Ecto neural progenitor cell (in vitro differentiated cells): ENCODE measurements around the gene NMB.
A peak's percentile ranks its signal among the peaks of the same experiment; 100 is the strongest.
"Not testable (repeated sequence)": the region's sequence is repeated elsewhere in the genome, so short reads cannot be mapped to it uniquely, and the experiment has no call there.

Source experiments
- DNase-seq: peaks from one replicate; pipeline ENCODE4 v3.0.0-alpha.2; 2018; ENCODE audit warnings: low spot score

NMB gene, protein sequence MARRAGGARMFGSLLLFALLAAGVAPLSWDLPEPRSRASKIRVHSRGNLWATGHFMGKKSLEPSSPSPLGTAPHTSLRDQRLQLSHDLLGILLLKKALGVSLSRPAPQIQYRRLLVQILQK

DNA sequence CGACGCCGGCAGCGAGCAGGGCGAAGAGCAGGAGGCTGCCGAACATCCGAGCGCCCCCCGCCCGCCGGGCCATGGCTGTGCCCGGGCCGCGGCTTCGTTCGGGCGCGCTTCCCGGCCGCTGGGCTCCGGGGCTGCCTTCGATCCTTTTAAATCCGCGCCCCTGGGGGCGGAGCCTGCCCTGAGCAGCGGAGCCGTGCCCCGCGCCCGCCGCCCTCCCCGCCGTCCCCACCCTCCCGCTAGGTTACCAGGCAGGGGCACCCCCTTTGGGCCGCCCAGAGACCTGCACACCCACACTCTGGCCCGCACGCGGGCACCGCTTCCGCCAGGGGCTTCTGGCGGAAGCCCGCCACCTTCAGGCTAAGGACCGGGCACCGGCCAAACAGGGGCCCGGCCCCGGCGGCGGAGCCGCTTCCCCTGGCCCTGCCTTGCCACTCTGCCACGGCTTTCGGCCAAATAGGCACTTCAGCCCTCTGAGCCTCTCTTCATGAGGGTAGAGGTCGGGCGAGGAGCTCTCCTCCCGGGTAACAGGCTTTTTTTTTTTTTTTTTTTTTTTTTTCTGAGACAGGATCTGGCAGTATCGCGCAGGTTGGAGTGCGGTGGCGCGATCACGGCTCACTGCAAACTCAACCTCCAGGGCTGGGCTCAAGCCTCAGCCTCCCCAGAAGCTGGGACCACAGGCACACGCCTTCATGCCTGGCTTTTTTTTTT, at the start of gene NMB:
NMB (minus strand) TSS at position 120 of the 708 bp plus-strand sequence; CDS start at position 73, 47 bp downstream.
- peak; percentile 92 for DNase-seq

DNA sequence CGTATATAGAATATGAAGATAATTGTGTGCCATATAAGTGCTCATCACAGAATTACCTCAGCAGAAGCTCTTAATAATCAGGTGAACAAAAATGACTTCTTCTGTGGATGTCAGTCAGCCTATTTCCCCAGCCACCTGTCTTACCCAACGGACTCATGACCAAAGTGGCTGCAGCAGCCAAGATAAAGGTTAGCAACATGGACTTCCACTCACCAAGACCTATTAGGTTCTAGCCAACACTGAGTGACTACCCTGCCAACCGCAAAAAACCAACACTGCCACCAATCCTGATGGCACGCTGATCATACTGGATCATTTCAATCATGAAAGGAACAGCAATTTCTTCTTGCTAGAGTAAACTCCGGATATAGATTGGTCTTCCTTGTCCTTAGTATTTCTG, 45.8 kb upstream of the NMB start:
- DNase-seq = no peak

DNA sequence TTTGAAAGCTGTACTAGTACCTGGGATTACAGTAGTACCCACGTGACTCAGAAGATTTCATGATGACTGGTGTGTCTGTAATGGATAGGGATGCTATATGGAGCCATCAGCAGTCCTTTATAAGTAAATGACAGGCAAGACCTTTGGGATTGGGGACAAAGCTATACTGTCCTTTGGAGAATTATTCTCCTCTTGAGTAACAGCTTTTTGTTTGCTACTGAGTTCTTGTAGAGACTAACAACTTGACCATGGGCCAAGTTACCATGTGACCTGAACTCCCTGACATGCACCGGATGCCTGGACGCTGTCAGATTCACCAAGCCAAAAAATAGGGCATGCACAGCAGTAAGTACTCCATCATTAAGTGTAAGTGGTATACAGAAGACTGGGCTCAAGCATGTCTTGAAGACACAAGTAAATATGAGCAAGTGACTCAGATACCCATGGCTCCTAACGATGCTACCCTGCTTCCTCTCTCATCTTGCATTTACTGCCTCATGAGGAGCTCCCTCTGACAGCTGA, 45.0 kb upstream of the NMB start:
- DNase-seq = no peak

DNA sequence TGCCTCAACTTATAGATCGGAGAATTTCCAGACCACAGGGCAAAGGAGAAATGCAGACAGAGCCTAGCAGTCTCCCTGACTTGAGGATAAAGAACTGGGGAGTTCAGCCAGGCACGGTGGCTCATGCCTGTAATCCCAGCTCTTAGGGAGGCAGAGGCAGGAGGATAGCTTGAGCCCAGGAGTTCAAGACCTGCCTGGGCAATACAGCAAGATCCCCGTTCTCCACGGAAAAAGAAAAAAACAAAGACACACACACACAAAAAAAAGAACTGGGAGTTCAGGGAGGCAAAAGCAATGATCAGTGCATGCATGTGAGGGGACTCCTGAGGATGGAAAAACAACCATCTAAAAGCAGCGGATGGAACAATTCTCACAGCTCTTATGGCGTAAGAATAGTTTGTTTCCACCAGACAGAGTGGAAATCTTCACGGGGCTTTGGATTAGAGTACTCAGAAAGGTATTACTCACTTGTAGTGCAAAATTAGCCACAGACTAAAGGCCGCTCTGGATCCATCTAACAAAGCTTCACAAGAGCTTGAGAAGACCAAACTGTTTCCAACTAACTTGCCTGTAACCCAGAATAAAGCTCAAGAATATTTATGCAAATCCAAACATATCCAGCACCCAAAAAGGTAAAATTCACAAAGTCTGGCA, 41.7 kb upstream of the NMB start:
- no peak for DNase-seq

DNA sequence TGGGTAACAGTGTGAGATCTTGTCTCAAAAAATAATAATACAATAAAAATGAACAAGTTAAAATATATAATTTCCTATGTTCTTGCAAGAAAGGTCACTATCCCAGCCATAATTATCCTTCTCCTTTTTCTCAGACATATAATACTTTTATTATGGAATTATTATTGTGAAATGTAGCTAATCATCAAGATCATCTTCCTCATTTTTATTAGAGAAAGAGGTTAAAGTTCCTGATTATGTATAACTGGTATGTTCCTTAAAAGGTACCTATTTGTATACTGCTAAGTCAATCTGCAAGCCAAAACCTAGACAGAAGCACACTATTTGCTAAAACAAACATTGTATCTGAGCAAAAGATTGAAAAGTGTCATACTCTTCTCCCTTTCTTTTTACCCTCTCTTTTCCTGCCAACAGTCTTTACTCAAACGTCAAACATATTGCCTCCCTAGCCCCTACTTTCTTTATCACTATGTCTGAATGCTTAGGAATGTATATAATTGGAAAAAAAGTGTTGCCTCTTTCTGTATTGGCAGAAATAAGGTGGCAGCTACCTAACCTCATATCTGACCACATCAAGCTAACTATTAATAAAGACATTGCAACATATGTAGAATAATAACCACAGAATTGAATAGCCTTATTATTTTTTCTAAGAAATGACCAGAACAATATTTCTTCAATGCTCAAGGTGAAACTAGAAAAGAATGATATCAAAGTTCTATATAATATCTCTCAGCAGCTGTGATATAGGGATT, 39.4 kb upstream of the NMB start:
- no peak for DNase-seq

DNA sequence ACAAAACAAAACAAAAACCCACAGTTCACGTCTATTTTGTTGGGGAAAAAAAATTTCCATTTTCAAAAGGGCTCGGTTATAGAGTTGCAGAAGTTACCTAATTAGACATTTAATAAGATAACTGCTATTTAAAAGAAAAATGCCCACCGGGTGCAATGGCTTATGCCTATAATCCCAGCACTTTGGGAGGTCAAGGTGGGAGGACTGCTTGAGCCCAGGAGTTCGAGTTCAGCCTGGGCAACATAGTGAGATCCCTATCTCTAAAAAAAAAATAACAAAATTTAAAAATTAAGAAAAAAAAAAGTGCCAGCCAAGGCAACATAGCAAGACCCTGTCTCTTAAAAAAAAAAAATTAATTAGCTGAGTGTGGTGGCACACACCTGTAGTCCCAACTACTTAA, 38.8 kb upstream of the NMB start:
- DNase-seq = no peak

DNA sequence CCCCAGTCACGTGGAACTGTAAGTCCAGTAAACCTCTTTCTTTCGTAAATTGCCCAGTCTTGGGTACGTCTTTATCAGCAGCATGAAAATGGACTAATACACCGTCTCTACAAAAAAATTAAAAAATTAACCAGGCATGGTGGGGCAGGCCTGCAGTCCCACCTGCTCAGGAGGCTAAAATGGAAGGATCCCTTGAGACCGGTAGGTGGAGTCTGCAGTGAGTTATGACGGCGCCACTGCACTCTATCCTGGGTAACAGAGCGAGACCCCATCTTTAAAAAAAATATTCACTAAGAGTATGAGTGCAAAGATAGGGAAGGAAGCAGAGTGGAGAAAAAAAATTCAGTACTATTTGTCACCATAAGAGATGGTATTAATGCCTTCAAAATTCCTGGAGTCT, 32.3 kb upstream of the NMB start:
- DNase-seq = no peak

DNA sequence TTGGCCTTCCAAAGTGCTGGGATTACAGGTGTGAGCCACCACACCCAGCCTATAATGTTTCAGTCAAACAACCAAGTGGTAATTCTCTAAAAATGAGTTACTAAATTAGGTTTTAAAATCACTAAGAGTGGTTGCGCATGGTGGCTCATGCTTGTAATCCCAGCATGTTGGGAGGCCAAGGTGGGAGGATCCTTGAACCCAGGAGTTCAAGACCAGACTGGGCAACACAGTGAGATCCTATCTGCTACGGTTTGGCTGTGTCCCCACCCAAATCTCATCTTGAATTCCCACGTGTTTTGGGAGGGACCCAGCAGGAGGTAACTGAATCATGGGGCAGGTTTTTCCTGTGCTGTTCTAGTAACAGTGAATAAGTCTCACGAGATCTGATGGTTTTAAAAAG, 31.9 kb upstream of the NMB start:
- no peak for DNase-seq

DNA sequence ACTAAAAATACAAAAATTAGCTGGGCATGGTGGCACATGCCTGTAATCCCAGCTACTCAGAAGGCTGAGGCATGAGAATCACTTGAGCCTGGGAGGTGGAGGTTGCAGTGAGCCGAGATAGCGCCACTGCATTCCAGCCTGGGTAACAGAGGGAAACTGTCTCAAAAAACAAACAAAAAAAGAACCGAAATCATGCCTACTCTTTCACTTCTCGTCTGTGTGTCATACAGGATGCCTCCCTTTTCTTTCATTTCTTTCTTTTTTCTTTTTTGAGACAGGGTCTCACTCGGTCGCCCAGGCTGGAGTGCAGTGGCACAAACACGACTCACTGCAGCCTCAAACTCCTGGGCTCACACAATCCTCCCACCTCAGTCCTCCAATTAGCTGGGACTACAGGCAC, 28.4 kb upstream of the NMB start:
- DNase-seq = not testable (repeated sequence)

DNA sequence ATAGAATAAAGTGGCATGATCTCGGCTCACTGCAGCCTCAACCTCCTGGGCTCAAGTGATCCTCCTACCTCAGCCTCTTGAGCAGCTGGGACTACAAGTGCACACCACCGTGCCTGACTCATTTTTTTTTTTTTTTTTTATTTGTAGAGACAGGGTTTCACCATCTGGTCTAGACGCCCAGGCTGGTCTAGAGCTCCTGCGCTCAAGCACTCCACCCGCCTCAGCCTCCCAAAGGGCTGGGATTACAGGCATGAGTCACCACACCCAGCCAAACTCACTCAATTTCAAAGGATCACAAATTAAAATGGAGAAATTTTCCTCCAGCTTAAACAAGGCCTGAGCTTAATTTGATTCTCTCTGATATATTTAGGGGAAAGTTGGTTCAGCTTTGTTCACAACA, 27.3 kb upstream of the NMB start:
- no peak for DNase-seq

DNA sequence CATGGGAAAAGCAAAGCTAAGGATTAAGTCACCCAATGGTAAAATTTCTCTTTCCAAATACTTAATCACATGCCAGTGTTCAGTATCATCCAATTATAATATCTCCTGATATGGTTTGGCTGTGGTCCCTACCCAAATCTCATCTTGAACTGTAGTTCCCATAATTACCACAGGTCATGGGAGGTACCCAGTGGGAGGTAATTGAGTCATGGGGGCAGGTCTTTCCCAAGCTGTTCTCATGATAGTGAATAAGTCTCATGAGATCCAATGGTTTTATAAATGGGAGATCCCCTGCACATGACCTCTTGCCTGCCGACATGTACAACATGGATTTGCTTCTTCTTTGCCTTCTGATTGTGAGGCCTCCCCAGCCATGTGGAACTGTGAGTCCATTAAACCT, 26.1 kb upstream of the NMB start:
- DNase-seq = no peak

DNA sequence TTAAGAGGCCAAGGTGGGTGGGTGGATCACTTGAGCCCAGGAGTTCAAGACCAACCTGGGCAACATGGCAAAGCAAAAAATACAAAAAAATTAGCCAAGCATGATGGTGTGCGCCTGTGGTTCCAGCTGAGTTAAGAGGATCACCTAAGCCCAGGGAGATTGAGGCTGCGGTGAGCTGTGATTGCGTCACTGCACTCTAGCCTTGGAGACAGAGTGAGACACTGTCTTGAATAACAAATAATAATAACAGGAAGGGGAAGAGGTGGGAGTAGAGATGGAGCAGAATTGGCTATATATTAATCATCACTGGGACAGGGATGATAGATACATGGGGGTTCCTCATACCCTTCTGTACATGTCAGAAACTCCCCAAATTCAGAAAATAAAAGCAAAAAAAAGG, 23.8 kb upstream of the NMB start:
- DNase-seq = no peak

DNA sequence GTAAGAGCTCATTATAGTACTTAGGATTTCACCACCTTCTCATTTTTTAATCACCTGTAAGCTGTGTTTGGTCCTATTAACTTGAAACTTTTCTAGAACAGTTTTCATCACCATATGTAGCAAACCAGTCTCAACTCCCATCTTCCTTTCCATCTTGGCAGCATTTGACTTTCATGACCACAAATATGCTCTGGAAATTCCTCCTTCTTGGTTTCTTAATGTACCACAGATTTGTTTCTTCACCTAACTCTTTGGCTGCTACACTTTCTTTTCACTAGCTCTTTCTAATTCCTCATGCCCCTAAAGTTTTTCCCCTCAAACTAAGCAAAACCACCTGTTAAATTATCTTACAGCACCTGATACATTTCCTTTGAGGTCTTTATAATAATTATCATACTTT, 13.2 kb upstream of the NMB start:
- DNase-seq = no peak

DNA sequence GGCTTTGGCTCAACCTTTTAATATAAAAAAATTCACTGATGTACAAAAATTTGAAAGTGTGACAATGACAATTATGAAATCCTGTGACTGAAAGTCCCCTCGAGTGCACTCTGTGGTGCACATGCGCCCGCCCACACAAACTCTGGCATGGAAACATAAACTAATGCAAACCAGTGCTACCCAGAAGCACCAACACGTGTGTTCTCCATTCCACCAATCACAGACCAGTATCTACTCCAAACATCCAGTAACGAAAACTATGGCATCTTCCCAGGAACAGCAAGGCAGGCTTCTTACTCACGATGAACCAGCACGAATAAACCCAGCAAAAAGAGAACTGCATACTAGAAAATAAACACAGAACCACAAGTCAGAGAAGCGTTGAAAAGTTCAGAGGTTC, 11.7 kb upstream of the NMB start:
- no peak for DNase-seq

DNA sequence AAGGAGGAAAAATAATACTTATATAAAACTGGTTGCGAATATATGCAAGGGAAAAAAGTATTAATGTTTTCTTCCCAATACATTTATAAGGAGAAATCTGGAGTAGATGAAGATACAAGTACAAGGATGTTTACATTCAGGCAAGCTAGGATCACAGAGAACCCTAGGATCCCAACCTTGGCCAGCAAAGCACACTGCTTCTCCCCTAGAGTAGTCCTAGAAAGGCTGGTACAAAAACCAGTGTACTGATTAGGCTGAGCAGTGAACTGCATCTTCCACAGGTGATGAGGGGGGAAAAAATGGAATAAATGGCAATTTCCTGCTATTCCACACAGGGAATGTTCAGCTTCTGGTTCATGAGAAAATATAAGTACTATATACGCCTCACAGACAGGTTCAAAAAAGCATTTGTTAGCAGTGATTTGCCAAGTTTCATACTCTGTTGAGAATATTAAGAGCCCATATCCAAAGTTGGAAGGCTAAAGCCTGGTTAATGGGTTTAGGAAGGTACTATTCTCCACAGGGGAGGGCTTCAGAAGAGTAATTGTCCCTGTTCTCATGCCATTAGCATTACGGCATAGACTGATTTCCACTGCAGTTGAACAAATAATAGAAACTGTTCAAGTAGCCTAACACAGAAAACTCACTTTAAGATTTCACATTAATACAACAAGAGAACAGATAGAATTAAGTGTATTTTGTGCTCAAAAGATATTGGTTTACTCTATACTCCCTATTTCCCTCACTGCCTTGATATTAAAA, 10.4 kb upstream of the NMB start:
- DNase-seq = no peak

DNA sequence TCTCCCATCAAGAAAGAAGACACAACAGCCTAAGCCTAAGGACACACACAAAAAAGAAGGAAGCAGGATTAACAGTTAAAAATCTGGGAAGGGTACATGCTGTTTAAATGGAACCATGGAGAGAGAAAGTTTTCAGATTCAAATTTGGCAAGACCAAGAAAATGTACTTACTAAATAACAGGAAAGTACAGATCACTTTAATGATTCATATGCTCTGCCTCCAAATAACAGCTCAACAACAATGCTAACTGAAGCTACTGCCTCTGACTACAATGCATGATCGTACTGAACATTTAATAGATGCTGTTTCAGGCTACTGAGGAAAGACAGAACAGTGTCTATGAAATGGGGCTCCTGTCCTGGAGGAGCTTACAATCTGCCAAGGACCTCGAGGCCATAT, 8.4 kb upstream of the NMB start:
- DNase-seq = no peak

DNA sequence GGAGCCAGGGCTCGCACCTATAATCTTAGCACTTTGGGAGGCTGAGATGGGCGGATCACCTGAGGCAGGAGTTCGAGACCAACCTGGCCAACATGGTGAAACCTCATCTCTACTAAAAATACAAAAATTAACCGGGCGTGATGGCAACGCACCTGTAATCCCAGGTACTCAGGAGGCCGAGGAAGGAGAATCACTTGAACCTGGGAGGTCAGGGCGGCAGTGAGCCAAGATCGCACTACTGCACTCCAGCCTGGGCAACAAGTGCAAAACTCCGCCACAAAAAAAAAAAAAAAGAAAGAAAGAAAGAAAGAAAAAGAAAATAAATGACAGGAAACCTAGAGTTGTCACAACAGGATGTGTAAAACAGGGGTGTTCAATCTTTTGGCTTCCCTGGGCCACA, 3.0 kb upstream of the NMB start:
- no peak for DNase-seq

DNA sequence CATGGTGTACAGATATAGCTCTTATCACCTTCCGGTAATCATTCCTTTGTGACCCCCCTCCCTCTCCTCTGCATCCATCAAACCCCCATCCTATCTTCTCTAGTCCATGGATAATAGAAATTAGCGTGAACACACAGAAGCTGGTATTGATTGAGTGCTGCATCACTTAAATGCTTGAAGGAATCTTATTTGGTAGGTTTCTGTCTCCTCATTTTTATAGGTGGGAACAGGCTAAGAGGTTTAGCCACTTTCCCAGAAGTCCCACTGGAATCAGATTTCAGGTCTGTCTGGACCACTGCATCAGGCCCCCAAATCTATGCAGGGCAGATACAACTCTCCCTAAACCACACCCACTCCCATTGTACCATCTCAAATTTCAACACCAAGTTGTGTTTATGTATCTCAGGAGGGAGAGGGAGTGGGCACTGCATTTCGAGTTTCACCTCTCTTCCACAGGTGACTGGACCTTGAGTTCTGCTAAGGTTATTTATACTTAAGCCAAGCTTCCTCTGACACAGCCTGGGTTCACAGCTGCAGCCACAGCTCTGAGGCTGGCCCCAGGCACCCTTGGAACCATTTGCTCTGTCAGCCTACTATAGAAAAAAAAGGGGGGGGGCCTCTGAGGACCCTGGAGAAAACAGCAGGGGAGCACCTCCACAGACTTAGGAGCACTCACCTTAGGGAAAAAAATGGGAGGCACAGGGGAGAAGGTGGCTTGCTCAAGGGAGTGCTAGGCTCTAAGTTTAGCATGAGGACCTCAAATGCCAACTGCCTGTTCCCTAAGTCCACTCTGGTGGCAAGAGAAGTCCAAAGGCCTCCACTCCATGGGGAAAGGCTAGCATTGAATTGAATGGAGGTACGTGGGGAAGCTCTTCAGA, 2.1 kb upstream of the NMB start:
- DNase-seq = no peak

DNA sequence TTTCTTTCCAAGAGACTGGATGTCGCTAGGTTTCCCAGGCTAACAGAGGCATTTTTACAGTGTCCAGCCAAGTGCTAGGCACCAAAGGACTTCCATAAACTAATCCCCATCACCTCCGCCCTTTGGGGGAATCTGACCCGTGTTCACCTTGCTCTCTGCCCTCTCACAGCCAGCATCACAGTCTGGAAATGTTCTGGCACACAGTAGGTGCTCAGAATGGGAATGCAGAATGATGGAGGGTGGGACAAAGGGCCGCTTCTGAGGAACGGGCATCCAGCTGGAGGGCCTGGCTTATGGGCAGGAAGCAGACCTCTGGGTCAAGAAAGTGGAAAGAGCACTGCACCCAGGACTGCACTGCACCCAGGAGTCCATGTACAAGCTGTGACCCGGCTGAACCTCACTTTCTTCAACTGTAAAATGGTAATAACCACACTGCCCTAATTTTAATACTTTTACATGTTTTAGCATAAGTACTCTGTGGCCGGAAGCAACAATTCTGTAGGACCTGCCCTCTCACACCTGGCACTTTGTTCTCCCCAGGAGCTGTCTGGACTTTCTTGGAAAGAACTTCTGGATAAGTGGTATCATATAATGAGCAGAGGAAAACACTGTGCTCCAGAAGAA, 901 bp upstream of the NMB start:
- no peak for DNase-seq

DNA sequence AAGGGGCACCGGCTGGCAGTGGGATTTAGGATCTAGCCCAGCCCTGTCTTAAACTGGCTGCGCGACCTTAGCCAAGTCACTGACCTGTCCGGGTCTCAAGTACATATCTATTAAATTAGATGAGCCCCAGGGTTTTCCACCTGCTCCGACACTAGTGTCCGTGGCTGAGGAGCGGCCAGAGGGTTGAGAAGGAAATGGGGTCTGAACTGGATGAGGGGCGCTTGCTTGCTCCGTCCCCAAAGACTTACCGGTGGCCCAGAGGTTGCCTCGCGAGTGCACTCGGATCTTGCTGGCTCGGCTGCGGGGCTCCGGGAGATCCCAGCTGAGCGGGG, 285 bp downstream of the NMB start:
- DNase-seq = no peak

DNA sequence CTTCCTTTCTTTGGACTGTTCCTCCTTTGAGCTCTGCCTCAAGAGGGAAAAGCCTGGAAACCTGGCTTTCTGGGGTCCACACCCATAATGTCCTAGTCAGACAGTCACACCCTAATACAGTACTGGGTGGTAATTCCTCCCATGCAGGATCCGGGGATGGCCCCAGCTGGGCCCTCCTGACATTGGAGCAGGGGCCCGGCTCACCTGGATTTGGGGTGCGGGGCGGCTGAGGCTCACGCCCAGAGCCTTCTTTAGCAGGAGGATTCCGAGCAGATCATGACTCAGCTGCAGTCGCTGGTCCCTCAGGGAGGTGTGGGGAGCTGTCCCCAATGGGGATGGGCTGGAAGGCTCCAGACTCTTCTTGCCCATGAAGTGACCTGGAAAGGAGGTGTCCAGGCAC, 1.0 kb downstream of the NMB start:
- no peak for DNase-seq
